Measurements from ENCODE around the gene HEATR3. TPM values are rescaled to one million over a fixed set of nuclear protein-coding genes. Genes with fewer than 3 reads are reported as not detected.
A peak's percentile ranks its signal among the peaks of the same experiment; 100 is the strongest.

HEATR3 gene
- total and polyA plus RNA-seq, 2 of the 13 experiments (the other 11 are each of a cell fraction or from before 2014, with no cell fraction given), result 22.4 to 52.4 TPM

- TF ChIP-seq TP53 (CRISPR knock-in tag; conservative IDR thresholded peaks at IDR 0.05), result no peak
- peak; percentile 90 for TF ChIP-seq ZNF563 (CRISPR knock-in tag; IDR thresholded peaks at IDR 0.05)
- peak; percentile 90; the same call in 1 of the 2 replicates for TF ChIP-seq CENPT (CRISPR knock-in tag; IDR thresholded peaks at IDR 0.05; ENCODE audit: low read depth)
- TF ChIP-seq ZNF674 (CRISPR knock-in tag; IDR thresholded peaks at IDR 0.05; ENCODE audit: low read depth), result 0 out of 2 replicates have a peak, but pooled peaks have one; percentile 55
- no peak for TF ChIP-seq ZBTB3 (CRISPR knock-in tag; IDR thresholded peaks at IDR 0.05; ENCODE audit: borderline replicate concordance, low read depth)
- TF ChIP-seq ZBTB14 (CRISPR knock-in tag; IDR thresholded peaks at IDR 0.05), result no peak; the same call in 1 of the 2 replicates
- TF ChIP-seq JUN (CRISPR knock-in tag; IDR thresholded peaks at IDR 0.05), result 0 out of 2 replicates have a peak, but pooled peaks have one; percentile 21
- TF ChIP-seq THYN1 (CRISPR knock-in tag; IDR thresholded peaks at IDR 0.05; ENCODE audit: borderline replicate concordance, low read depth), result no peak
- TF ChIP-seq ZNF746 (CRISPR knock-in tag; IDR thresholded peaks at IDR 0.05), result 0 out of 2 replicates have a peak, but pooled peaks have one; percentile 36
- TF ChIP-seq ZNF629 (CRISPR knock-in tag; conservative IDR thresholded peaks at IDR 0.05), result no peak
- peak; percentile 12; the same call in 1 of the 2 replicates for TF ChIP-seq ZNF543 (CRISPR knock-in tag; IDR thresholded peaks at IDR 0.05)
- no peak for TF ChIP-seq JUNB (CRISPR knock-in tag; IDR thresholded peaks at IDR 0.05; ENCODE audit: borderline replicate concordance)
- TF ChIP-seq BHLHE40 (IDR thresholded peaks at IDR 0.05; ENCODE audit: low read length), result no peak
- no peak for TF ChIP-seq ZFP62 (CRISPR knock-in tag; IDR thresholded peaks at IDR 0.05)
- TF ChIP-seq KDM1A (CRISPR knock-in tag; IDR thresholded peaks at IDR 0.05), result no peak
- TF ChIP-seq FOXP1 (IDR thresholded peaks at IDR 0.05), result no peak
- TF ChIP-seq FOXP1 (CRISPR knock-in tag; IDR thresholded peaks at IDR 0.05), result no peak
- TF ChIP-seq ZSCAN20 (CRISPR knock-in tag; IDR thresholded peaks at IDR 0.05; ENCODE audit: borderline replicate concordance), result no peak
- no peak for TF ChIP-seq NFATC3 (CRISPR knock-in tag; IDR thresholded peaks at IDR 0.05)
- peak; percentile 71; the same call in 1 of the 2 replicates for TF ChIP-seq ZNF747 (CRISPR knock-in tag; IDR thresholded peaks at IDR 0.05; ENCODE audit: borderline replicate concordance)
- peak; percentile 56; the same call in 1 of the 2 replicates for TF ChIP-seq FOXK1 (CRISPR knock-in tag; IDR thresholded peaks at IDR 0.05; ENCODE audit: borderline replicate concordance, low read depth)
- TF ChIP-seq CEBPB (IDR thresholded peaks at IDR 0.05; ENCODE audit: borderline replicate concordance, low read depth, low read length), result no peak; the same call in 1 of the 2 replicates
- TF ChIP-seq ETV6 (CRISPR knock-in tag; conservative IDR thresholded peaks at IDR 0.05), result peak; percentile 88; the same call in 1 of the 2 replicates
- peak; percentile 97; the same call in 1 of the 2 replicates for TF ChIP-seq MTERF4 (CRISPR knock-in tag; IDR thresholded peaks at IDR 0.05)
- no peak for TF ChIP-seq HOXA7 (CRISPR knock-in tag; IDR thresholded peaks at IDR 0.05)
- no peak for TF ChIP-seq ZBTB33 (CRISPR knock-in tag; IDR thresholded peaks at IDR 0.05)
- peak; percentile 77; the same call in 1 of the 2 replicates for TF ChIP-seq ZNF564 (CRISPR knock-in tag; IDR thresholded peaks at IDR 0.05)
- TF ChIP-seq BORCS8-MEF2B (CRISPR knock-in tag; IDR thresholded peaks at IDR 0.05), result peak; percentile 73
Measured at GRCh38 chr16:50152807-50153595, 87.2 kb downstream of the HEATR3 start, which contains the start of gene TENT4B (continued).

All from HepG2 (cell line).